ENCODE data around the gene NOX3. TPM values are rescaled to one million over a fixed set of nuclear protein-coding genes. Genes with fewer than 3 reads are reported as not detected.

NOX3 gene
- total RNA-seq, 1 donor: not detected

- peak overlapping the region; percentile 62 for H2AFZ ChIP-seq (ENCODE audit: low read length)
- TF ChIP-seq, protein P1, sequence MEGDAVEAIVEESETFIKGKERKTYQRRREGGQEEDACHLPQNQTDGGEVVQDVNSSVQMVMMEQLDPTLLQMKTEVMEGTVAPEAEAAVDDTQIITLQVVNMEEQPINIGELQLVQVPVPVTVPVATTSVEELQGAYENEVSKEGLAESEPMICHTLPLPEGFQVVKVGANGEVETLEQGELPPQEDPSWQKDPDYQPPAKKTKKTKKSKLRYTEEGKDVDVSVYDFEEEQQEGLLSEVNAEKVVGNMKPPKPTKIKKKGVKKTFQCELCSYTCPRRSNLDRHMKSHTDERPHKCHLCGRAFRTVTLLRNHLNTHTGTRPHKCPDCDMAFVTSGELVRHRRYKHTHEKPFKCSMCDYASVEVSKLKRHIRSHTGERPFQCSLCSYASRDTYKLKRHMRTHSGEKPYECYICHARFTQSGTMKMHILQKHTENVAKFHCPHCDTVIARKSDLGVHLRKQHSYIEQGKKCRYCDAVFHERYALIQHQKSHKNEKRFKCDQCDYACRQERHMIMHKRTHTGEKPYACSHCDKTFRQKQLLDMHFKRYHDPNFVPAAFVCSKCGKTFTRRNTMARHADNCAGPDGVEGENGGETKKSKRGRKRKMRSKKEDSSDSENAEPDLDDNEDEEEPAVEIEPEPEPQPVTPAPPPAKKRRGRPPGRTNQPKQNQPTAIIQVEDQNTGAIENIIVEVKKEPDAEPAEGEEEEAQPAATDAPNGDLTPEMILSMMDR (IDR thresholded peaks at IDR 0.05; ENCODE audit: extremely low read depth, low read depth, low read length): no peak
- H3K9me3 ChIP-seq (ENCODE audit: low read depth, low read length): no peaks in the 10 kb centered on the region
- peaks cover 21% of the 10 kb centered on the region for H3K4me1 ChIP-seq (ENCODE audit: insufficient read depth, low read length)
- H3K27ac ChIP-seq (ENCODE audit: low read depth, low read length): peak overlapping the region; percentile 66
- H3K4me2 ChIP-seq (ENCODE audit: insufficient read depth, low read length): peak overlapping the region; percentile 55
- no peaks in the 10 kb centered on the region for H3K36me3 ChIP-seq (ENCODE audit: insufficient read depth, low read length)
- no peaks in the 10 kb centered on the region for H3K79me2 ChIP-seq (ENCODE audit: insufficient read depth, low read length)
- no peaks in the 10 kb centered on the region for H3K27me3 ChIP-seq (ENCODE audit: insufficient read depth, low read length)
- no peaks in the 10 kb centered on the region for H4K20me1 ChIP-seq (ENCODE audit: insufficient read depth, low read length)
- peak overlapping the region; percentile 19 for H3K4me3 ChIP-seq (ENCODE audit: insufficient read depth, low read length)
- no peak for DNase-seq (ENCODE audit: insufficient read length, low spot score, missing footprints)
These were observed 37.5 kb downstream of the NOX3 start for GRCh38 chr6:155418017-155418761.

DNA sequence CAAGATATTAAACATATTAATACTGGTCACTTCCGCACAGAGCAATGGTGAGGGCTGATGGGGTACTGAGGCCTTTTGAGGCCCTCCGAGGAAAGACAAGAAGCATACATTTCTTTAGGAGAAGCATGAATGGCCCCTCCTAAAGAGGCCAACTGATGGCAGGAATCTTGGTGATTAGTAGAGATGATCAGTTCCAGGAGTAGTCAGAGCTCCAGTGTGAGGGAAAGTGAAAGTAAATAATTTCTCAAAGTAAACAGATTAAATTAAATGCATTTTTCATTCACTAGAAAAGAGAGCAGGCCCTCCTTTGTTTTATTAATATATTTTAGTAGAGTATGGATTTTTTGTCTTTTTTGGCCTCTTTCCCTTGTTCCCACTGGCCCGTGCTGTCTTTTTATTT lies 38.2 kb downstream of the NOX3 start:
- Histone ChIP-seq H3K4me2 (ENCODE audit: insufficient read depth, low read length) (peak overlapping the region; percentile 55), H3K4me1 (ENCODE audit: insufficient read depth, low read length) (peaks cover 21% of the 10 kb centered on the region), H2AFZ (ENCODE audit: low read length) (peak overlapping the region; percentile 54), H3K79me2 (ENCODE audit: insufficient read depth, low read length) (no peaks in the 10 kb centered on the region), H4K20me1 (ENCODE audit: insufficient read depth, low read length) (no peaks in the 10 kb centered on the region), H3K27me3 (ENCODE audit: insufficient read depth, low read length) (no peaks in the 10 kb centered on the region), H3K4me3 (ENCODE audit: insufficient read depth, low read length) (no peak overlapping the region), H3K36me3 (ENCODE audit: insufficient read depth, low read length) (no peaks in the 10 kb centered on the region), H3K9me3 (ENCODE audit: low read depth, low read length) (no peaks in the 10 kb centered on the region), H3K27ac (ENCODE audit: low read depth, low read length) (peak overlapping the region; percentile 60)
- TF ChIP-seq, protein P1 (IDR thresholded peaks at IDR 0.05; ENCODE audit: extremely low read depth, low read depth, low read length): no peak
- no peak for DNase-seq (ENCODE audit: insufficient read length, low spot score, missing footprints)

- H2AFZ ChIP-seq (ENCODE audit: low read length): no peak overlapping the region
- no peaks in the 10 kb centered on the region for H3K36me3 ChIP-seq (ENCODE audit: insufficient read depth, low read length)
- no peaks in the 10 kb centered on the region for H4K20me1 ChIP-seq (ENCODE audit: insufficient read depth, low read length)
- TF ChIP-seq, protein P1 (IDR thresholded peaks at IDR 0.05; ENCODE audit: extremely low read depth, low read depth, low read length): no peak
- H3K4me1 ChIP-seq (ENCODE audit: insufficient read depth, low read length): peaks cover 21% of the 10 kb centered on the region
- no peaks in the 10 kb centered on the region for H3K79me2 ChIP-seq (ENCODE audit: insufficient read depth, low read length)
- H3K9me3 ChIP-seq (ENCODE audit: low read depth, low read length): no peaks in the 10 kb centered on the region
- H3K27ac ChIP-seq (ENCODE audit: low read depth, low read length): no peak overlapping the region
- H3K4me3 ChIP-seq (ENCODE audit: insufficient read depth, low read length): no peak overlapping the region
- DNase-seq (ENCODE audit: insufficient read length, low spot score, missing footprints): no peak
- H3K27me3 ChIP-seq (ENCODE audit: insufficient read depth, low read length): no peaks in the 10 kb centered on the region
- H3K4me2 ChIP-seq (ENCODE audit: insufficient read depth, low read length): no peak overlapping the region
These were observed 39.7 kb downstream of the NOX3 start for GRCh38 chr6:155415953-155416352.

- TF ChIP-seq, protein P1 (IDR thresholded peaks at IDR 0.05; ENCODE audit: extremely low read depth, low read depth, low read length): no peak
- H3K79me2 ChIP-seq (ENCODE audit: insufficient read depth, low read length): no peaks in the 10 kb centered on the region
- H3K27me3 ChIP-seq (ENCODE audit: insufficient read depth, low read length): no peaks in the 10 kb centered on the region
- DNase-seq (ENCODE audit: insufficient read length, low spot score, missing footprints): no peak
- H2AFZ ChIP-seq (ENCODE audit: low read length): no peak overlapping the region
- no peak overlapping the region for H3K27ac ChIP-seq (ENCODE audit: low read depth, low read length)
- peaks cover 12% of the 10 kb centered on the region for H3K4me1 ChIP-seq (ENCODE audit: insufficient read depth, low read length)
- H3K4me3 ChIP-seq (ENCODE audit: insufficient read depth, low read length): no peak overlapping the region
- no peaks in the 10 kb centered on the region for H4K20me1 ChIP-seq (ENCODE audit: insufficient read depth, low read length)
- H3K9me3 ChIP-seq (ENCODE audit: low read depth, low read length): no peaks in the 10 kb centered on the region
- no peak overlapping the region for H3K4me2 ChIP-seq (ENCODE audit: insufficient read depth, low read length)
- no peaks in the 10 kb centered on the region for H3K36me3 ChIP-seq (ENCODE audit: insufficient read depth, low read length)
These were observed 41.6 kb downstream of the NOX3 start for GRCh38 chr6:155414049-155414448.
